Measurements from ENCODE around the gene DKK3.

DNA sequence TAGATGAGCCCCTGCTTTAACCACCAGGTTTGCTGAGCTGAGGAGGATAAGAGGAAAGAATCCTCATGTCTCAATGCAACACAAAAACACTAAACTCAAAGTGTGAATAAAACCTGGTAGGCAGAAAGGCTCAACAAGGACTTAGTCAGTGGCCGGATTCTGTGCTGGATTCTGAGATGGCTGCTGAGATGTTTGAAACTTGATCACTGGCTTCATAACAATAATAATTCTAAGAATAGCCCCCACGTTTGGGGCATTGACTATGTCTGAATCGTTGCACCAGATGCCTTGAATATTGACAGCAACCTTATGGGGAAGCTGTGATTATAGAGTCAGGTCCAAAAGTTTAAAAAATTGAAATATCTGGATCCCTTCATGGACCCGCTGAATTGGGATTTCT lies 4.6 kb downstream of the DKK3 start:
- TF ChIP-seq, protein P1, sequence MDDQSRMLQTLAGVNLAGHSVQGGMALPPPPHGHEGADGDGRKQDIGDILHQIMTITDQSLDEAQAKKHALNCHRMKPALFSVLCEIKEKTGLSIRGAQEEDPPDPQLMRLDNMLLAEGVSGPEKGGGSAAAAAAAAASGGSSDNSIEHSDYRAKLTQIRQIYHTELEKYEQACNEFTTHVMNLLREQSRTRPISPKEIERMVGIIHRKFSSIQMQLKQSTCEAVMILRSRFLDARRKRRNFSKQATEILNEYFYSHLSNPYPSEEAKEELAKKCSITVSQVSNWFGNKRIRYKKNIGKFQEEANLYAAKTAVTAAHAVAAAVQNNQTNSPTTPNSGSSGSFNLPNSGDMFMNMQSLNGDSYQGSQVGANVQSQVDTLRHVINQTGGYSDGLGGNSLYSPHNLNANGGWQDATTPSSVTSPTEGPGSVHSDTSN (CRISPR knock-in tag; IDR thresholded peaks at IDR 0.05; ENCODE audit: borderline replicate concordance): no peak
- TF ChIP-seq ATF3 (CRISPR knock-in tag; IDR thresholded peaks at IDR 0.05) (no peak), PHF8 (CRISPR knock-in tag; IDR thresholded peaks at IDR 0.05) (no peak), MTA1 (CRISPR knock-in tag; IDR thresholded peaks at IDR 0.05; ENCODE audit: borderline replicate concordance) (no peak), KAT8 (CRISPR knock-in tag; IDR thresholded peaks at IDR 0.05) (no peak), MEIS2 (CRISPR knock-in tag; IDR thresholded peaks at IDR 0.05) (no peak), THRA (CRISPR knock-in tag; IDR thresholded peaks at IDR 0.05; ENCODE audit: borderline replicate concordance) (no peak)

Measured in HepG2 (cell line).